Tibial artery (tissue), 4 donors: ENCODE results near the gene SLCO4A1.

ENCODE experiments used
- DNase-seq, 2 donors: peaks; one replicate each; pipeline ENCODE4 v3.0.0-alpha.2; 2019
- H3K27ac ChIP-seq, 2 donors: fragments of 200-600 bp; sonication (generic) in 1 of 2; 1 replicate in 1 of 2; 2 replicates in 1 of 2; pipeline ENCODE4 v1.5.1; 2018 to 2019; ENCODE audit warnings: mild to moderate bottlenecking in 1 of 2
- H3K27me3 ChIP-seq, 2 donors: fragments of 200-600 bp; sonication (generic) in 1 of 2; one replicate each; pipeline versions ENCODE4 v1.5.1 to v1.6.0; 2016 to 2019
- H3K36me3 ChIP-seq, 3 donors: fragments of 200-600 bp; sonication (generic) in 2 of 3; one replicate each; pipeline ENCODE4 v1.5.1; 2016 to 2019; ENCODE audit warnings: mild to moderate bottlenecking in 2 of 3
- H3K4me1 ChIP-seq, 4 donors: fragments of 200-600 bp; sonication (generic) in 2 of 4; 1 replicate in 3 of 4; 2 replicates in 1 of 4; pipeline ENCODE4 v1.5.1; 2016 to 2019
- H3K4me3 ChIP-seq, 2 donors: fragments of 200-600 bp; sonication (generic) in 1 of 2; 1 replicate in 1 of 2; 2 replicates in 1 of 2; pipeline ENCODE4 v1.5.1; 2018 to 2019; ENCODE audit warnings: mild to moderate bottlenecking in 2 of 2
- H3K9me3 ChIP-seq, 3 donors: fragments of 200-600 bp; sonication (generic) in 1 of 3; one replicate each; pipeline ENCODE4 v1.5.1; 2016 to 2019
- CTCF ChIP-seq, 2 experiments: fragments of 200-600 bp in 1 of 2; fragments of 450-650 bp in 1 of 2; IDR thresholded peaks; one replicate each; pipeline ENCODE4 v1.5.1; 2017 to 2019; ENCODE audit warnings: antibody characterized with exemption in 2 of 2, mild to moderate bottlenecking in 1 of 2, moderate library complexity in 1 of 2
- intact Hi-C: fragments of 100-400 bp; cut with DNase I; formaldehyde crosslinking; loops from one replicate; pipeline ENCODE4 v1.15.0; 2023; ENCODE audit warnings: low total_unique reads

SLCO4A1 gene

GRCh38 chr20:62647521-62648317 lies 5.4 kb downstream of the SLCO4A1 start:
- Histone ChIP-seq H3K4me3 (no peak overlapping the region), H3K27me3 (peaks cover 0 to 51% of the 10 kb centered on the region in 2 donors), H3K36me3 (no peaks in the 10 kb centered on the region), H3K27ac (peak overlapping the region in 1 of 2 donors; percentile 15), H3K9me3 (no peaks in the 10 kb centered on the region), H3K4me1 (peaks cover 0 to 37% (median 18%) of the 10 kb centered on the region in 4 donors)
- DNase-seq, result peak; percentile 72 to 85
- TF ChIP-seq CTCF (IDR thresholded peaks at IDR 0.05), result no peak
- intact Hi-C loops, result no loop called here

- no peak for TF ChIP-seq CTCF (IDR thresholded peaks at IDR 0.05)
- intact Hi-C loops, result no loop called here
- no peaks in the 10 kb centered on the region for H3K36me3 ChIP-seq
- H3K4me3 ChIP-seq, result no peak overlapping the region
- peaks cover 0 to 33% (median 15%) of the 10 kb centered on the region in 4 donors for H3K4me1 ChIP-seq
- H3K27me3 ChIP-seq, result peaks cover 0 to 44% of the 10 kb centered on the region in 2 donors
- no peak for DNase-seq
- no peaks in the 10 kb centered on the region for H3K9me3 ChIP-seq
- peak overlapping the region in 1 of 2 donors; percentile 15 for H3K27ac ChIP-seq
Measured at GRCh38 chr20:62648318-62648995, 6.2 kb downstream of the SLCO4A1 start.

- no peak for DNase-seq
- intact Hi-C loops, result no loop called here
- Histone ChIP-seq H3K4me1 (peaks cover 0 to 30% (median 14%) of the 10 kb centered on the region in 4 donors), H3K27me3 (peaks cover 0 to 37% of the 10 kb centered on the region in 2 donors), H3K9me3 (no peaks in the 10 kb centered on the region), H3K4me3 (no peak overlapping the region), H3K36me3 (no peaks in the 10 kb centered on the region), H3K27ac (no peak overlapping the region)
- TF ChIP-seq CTCF (IDR thresholded peaks at IDR 0.05), result no peak
Measured at GRCh38 chr20:62649140-62649539, 6.8 kb downstream of the SLCO4A1 start.

GRCh38 chr20:62650551-62651284 lies 8.4 kb downstream of the SLCO4A1 start:
- no peak for TF ChIP-seq CTCF (IDR thresholded peaks at IDR 0.05)
- peak overlapping the region; percentile 80 to 89 for H3K27ac ChIP-seq
- intact Hi-C loops, result loop anchor here (5.0 kb wide), 1 partner anchor 142 kb away; no protein-coding TSS in a partner anchor
- H3K4me3 ChIP-seq, result no peak overlapping the region
- peaks cover 0 to 30% (median 14%) of the 10 kb centered on the region in 4 donors for H3K4me1 ChIP-seq
- H3K9me3 ChIP-seq, result no peaks in the 10 kb centered on the region
- DNase-seq, result no peak
- H3K27me3 ChIP-seq, result peaks cover 0 to 21% of the 10 kb centered on the region in 2 donors
- no peaks in the 10 kb centered on the region for H3K36me3 ChIP-seq

- Histone ChIP-seq H3K9me3 (no peaks in the 10 kb centered on the region), H3K4me3 (peak overlapping the region; percentile 39 to 40), H3K36me3 (no peaks in the 10 kb centered on the region), H3K4me1 (peaks cover 0 to 30% (median 14%) of the 10 kb centered on the region in 4 donors), H3K27ac (peak overlapping the region; percentile 80 to 89), H3K27me3 (peaks cover 0 to 14% of the 10 kb centered on the region in 2 donors)
- peak; percentile 64 to 81 for DNase-seq
- intact Hi-C loops, result loop anchor here (5.0 kb wide), 1 partner anchor 141 kb away; no protein-coding TSS in a partner anchor
- no peak for TF ChIP-seq CTCF (IDR thresholded peaks at IDR 0.05)
Measured at GRCh38 chr20:62651285-62652021, 9.2 kb downstream of the SLCO4A1 start.
